PC-9 (cell line): Measurements from ENCODE around the gene FCN1. TPM values are rescaled to one million over a fixed set of nuclear protein-coding genes. Genes with fewer than 3 reads are reported as not detected.

Experiments
- BruUV-seq: library from RNA; stranded (reverse); fragments of 400-500 nt; replicated peaks from 2 replicates; lab custom pipeline; 2021; lab: Mats Ljungman, UMichigan
- CTCF ChIA-PET: fragments of 300-600 bp; sonication (Branson Sonifier 250); formaldehyde crosslinking; loops from one replicate; lab custom pipeline; 2022; ENCODE audit warnings: antibody characterized with exemption; lab: Charles Lee
- POLR2A ChIA-PET: fragments of 300-600 bp; sonication (Branson Sonifier 250); formaldehyde crosslinking; loops from one replicate; lab custom pipeline; 2022; ENCODE audit warnings: antibody characterized with exemption; ENCODE audit not compliant: unreplicated experiment; lab: Charles Lee
- DNase-seq, 2 experiments: peaks; one replicate each; pipeline versions ENCODE4 v3.0.0 to v3.0.0-alpha.2; 2015 to 2022; ENCODE audit warnings: mixed read lengths in 1 of 2
- H2AFZ ChIP-seq: fragments of 200-600 bp; sonication (generic); 2 replicates; pipeline ENCODE4 v1.8.1; 2017; ENCODE audit warnings: antibody characterized with exemption
- H3F3A ChIP-seq: fragments of 200-600 bp; sonication (generic); 2 replicates; pipeline ENCODE4 v1.8.1; 2017; ENCODE audit warnings: antibody characterized with exemption, mild to moderate bottlenecking, low read depth; ENCODE audit not compliant: insufficient read depth
- H3K27ac ChIP-seq: fragments of 200-600 bp; sonication (generic); 2 replicates; pipeline ENCODE4 v1.6.1; 2016; ENCODE audit warnings: mixed run types
- H3K27me3 ChIP-seq: fragments of 200-600 bp; sonication (generic); 2 replicates; pipeline ENCODE4 v1.6.1; 2016; ENCODE audit warnings: low read depth, mixed run types; ENCODE audit not compliant: insufficient read depth
- H3K36me3 ChIP-seq: fragments of 200-600 bp; sonication (generic); 2 replicates; pipeline ENCODE4 v1.6.1; 2016; ENCODE audit warnings: low read depth, mixed run types
- H3K4me1 ChIP-seq: fragments of 200-600 bp; sonication (generic); replicated peaks from 2 replicates; pipeline ENCODE4 v1.6.1; 2016; ENCODE audit warnings: mixed run types; ENCODE audit not compliant: insufficient read depth
- H3K4me2 ChIP-seq: fragments of 200-600 bp; sonication (generic); 2 replicates; pipeline ENCODE4 v1.6.1; 2017; ENCODE audit warnings: mixed run types
- H3K4me3 ChIP-seq: fragments of 200-600 bp; sonication (generic); 2 replicates; pipeline ENCODE4 v1.6.1; 2016; ENCODE audit warnings: mixed run types
- H3K79me2 ChIP-seq: fragments of 200-600 bp; sonication (generic); 2 replicates; pipeline ENCODE4 v1.6.1; 2017; ENCODE audit warnings: low read depth, mixed run types
- H3K9me2 ChIP-seq: fragments of 200-600 bp; sonication (generic); 2 replicates; pipeline ENCODE4 v1.8.1; 2017; ENCODE audit warnings: mild to moderate bottlenecking; ENCODE audit not compliant: insufficient read depth
- H3K9me3 ChIP-seq: fragments of 200-600 bp; sonication (generic); 2 replicates; pipeline ENCODE4 v1.8.1; 2016; ENCODE audit warnings: low read depth; ENCODE audit not compliant: insufficient read depth
- H4K20me1 ChIP-seq: fragments of 200-600 bp; sonication (generic); 2 replicates; pipeline ENCODE4 v1.8.1; 2017; ENCODE audit not compliant: insufficient read depth
- CTCF ChIP-seq: fragments of 200-600 bp; sonication (generic); conservative IDR thresholded peaks from 2 replicates; pipeline ENCODE4 v1.6.1; 2017; ENCODE audit warnings: mixed run types, antibody characterized with exemption, mild to moderate bottlenecking, moderate library complexity
- EZH2 ChIP-seq: fragments of 200-600 bp; sonication (generic); IDR thresholded peaks from 2 replicates; pipeline ENCODE4 v1.8.0; 2017; ENCODE audit warnings: antibody characterized with exemption, low read depth
- intact Hi-C: fragments of 100-400 bp; cut with micrococcal nuclease; formaldehyde crosslinking; loops from one replicate; pipeline ENCODE4 v1.10.0; 2022; ENCODE audit not compliant: unreplicated experiment
- total RNA-seq: library from RNA; stranded (reverse); gene quantifications from 2 replicates; pipeline ENCODE4 v1.2.3, GENCODE V29; 2021

Gene FCN1
- total RNA-seq, 1 experiment from 2014 or later = not detected

- intact Hi-C loops = no loop called here
- H3K27ac ChIP-seq = no peak overlapping the region
- H3K79me2 ChIP-seq = no peaks in the 10 kb centered on the region
- H2AFZ ChIP-seq = no peak overlapping the region
- H3F3A ChIP-seq = no peaks in the 10 kb centered on the region
- CTCF ChIA-PET = no interaction called here
- H3K4me2 ChIP-seq = no peak overlapping the region
- H3K9me2 ChIP-seq = no peaks in the 10 kb centered on the region
- POLR2A ChIA-PET = no interaction called here
- no peaks in the 10 kb centered on the region for H3K4me1 ChIP-seq
- peaks cover 98% of the 10 kb centered on the region for H3K27me3 ChIP-seq
- BruUV-seq = no TSS peak
- H3K4me3 ChIP-seq = no peak overlapping the region
- H3K9me3 ChIP-seq = no peaks in the 10 kb centered on the region
- H3K36me3 ChIP-seq = no peaks in the 10 kb centered on the region
- H4K20me1 ChIP-seq = no peaks in the 10 kb centered on the region
- no peak for DNase-seq
- TF ChIP-seq EZH2 (no peak), CTCF (no peak)
Measured at GRCh38 chr9:134961331-134962064, 43.8 kb upstream of the FCN1 start.

GRCh38 chr9:134960701-134961181, 43.0 kb upstream of the FCN1 start:
- Histone ChIP-seq H3K36me3 (no peaks in the 10 kb centered on the region), H3K79me2 (no peaks in the 10 kb centered on the region), H3F3A (no peaks in the 10 kb centered on the region), H3K27me3 (peaks cover 97% of the 10 kb centered on the region), H3K4me1 (no peaks in the 10 kb centered on the region), H3K4me3 (no peak overlapping the region), H3K9me2 (no peaks in the 10 kb centered on the region), H2AFZ (no peak overlapping the region), H3K4me2 (no peak overlapping the region), H3K9me3 (no peaks in the 10 kb centered on the region), H4K20me1 (no peaks in the 10 kb centered on the region), H3K27ac (no peak overlapping the region)
- ChIA-PET POLR2A (no interaction called here), CTCF (no interaction called here)
- TF ChIP-seq EZH2 (no peak), CTCF (no peak)
- intact Hi-C loops = no loop called here
- BruUV-seq = no TSS peak
- no peak for DNase-seq

- ChIA-PET POLR2A (no interaction called here), CTCF (no interaction called here)
- TF ChIP-seq EZH2 = no peak
- TF ChIP-seq CTCF = no peak
- Histone ChIP-seq H4K20me1 (no peaks in the 10 kb centered on the region), H3K9me3 (no peaks in the 10 kb centered on the region), H3K9me2 (no peaks in the 10 kb centered on the region), H3K4me1 (no peaks in the 10 kb centered on the region), H3K4me3 (no peak overlapping the region), H3F3A (no peaks in the 10 kb centered on the region), H3K27me3 (peaks cover 99% of the 10 kb centered on the region), H3K79me2 (no peaks in the 10 kb centered on the region), H2AFZ (no peak overlapping the region), H3K4me2 (no peak overlapping the region), H3K36me3 (no peaks in the 10 kb centered on the region), H3K27ac (no peak overlapping the region)
- no TSS peak for BruUV-seq
- no peak for DNase-seq
- intact Hi-C loops = no loop called here
Measured at GRCh38 chr9:134959971-134960310, 42.2 kb upstream of the FCN1 start.
